A673 (cell line): ENCODE results near the gene PHF21A. TPM values are rescaled to one million over a fixed set of nuclear protein-coding genes. Genes with fewer than 3 reads are reported as not detected.

Source experiments
- BruUV-seq: library from RNA; stranded (reverse); fragments of 400-500 nt; replicated peaks from 2 replicates; lab custom pipeline; 2021; lab: Mats Ljungman, UMichigan
- CTCF ChIA-PET: fragments of 300-600 bp; sonication (Branson Sonifier 250); formaldehyde crosslinking; loops from one replicate; lab custom pipeline; 2022; ENCODE audit warnings: antibody characterized with exemption; lab: Charles Lee
- POLR2A ChIA-PET: fragments of 300-600 bp; sonication (Branson Sonifier 250); formaldehyde crosslinking; loops from one replicate; lab custom pipeline; 2022; ENCODE audit warnings: antibody characterized with exemption; ENCODE audit not compliant: low non-redundant PET; lab: Charles Lee
- DNase-seq: peaks from one replicate; pipeline ENCODE4 v3.0.0-alpha.2; 2015; ENCODE audit warnings: low spot score
- H3K27ac ChIP-seq: fragments of 200-600 bp; sonication (generic); 2 replicates; pipeline ENCODE4 v1.5.1; 2016; ENCODE audit warnings: mixed run types, low read depth, mild to moderate bottlenecking, mixed read lengths, antibody characterized with exemption, low read length; ENCODE audit not compliant: poor library complexity, severe bottlenecking
- H3K27me3 ChIP-seq: fragments of 200-600 bp; sonication (generic); replicated peaks from 2 replicates; pipeline ENCODE4 v1.6.1; 2017; ENCODE audit warnings: mixed run types, low read depth, mild to moderate bottlenecking, mixed read lengths, antibody characterized with exemption, low read length; ENCODE audit not compliant: insufficient read depth, poor library complexity
- H3K36me3 ChIP-seq: fragments of 200-600 bp; sonication (generic); 2 replicates; pipeline ENCODE4 v1.6.1; 2016; ENCODE audit warnings: mixed run types, mild to moderate bottlenecking, mixed read lengths, antibody characterized with exemption, low read length; ENCODE audit not compliant: insufficient read depth, poor library complexity, severe bottlenecking
- H3K4me1 ChIP-seq: fragments of 200-600 bp; sonication (generic); 2 replicates; pipeline ENCODE4 v1.6.1; 2017; ENCODE audit warnings: mixed run types, mild to moderate bottlenecking, mixed read lengths, antibody characterized with exemption, low read length; ENCODE audit not compliant: insufficient read depth, poor library complexity, severe bottlenecking
- H3K4me3 ChIP-seq: fragments of 200-600 bp; sonication (generic); 2 replicates; pipeline ENCODE4 v1.5.1; 2016; ENCODE audit warnings: low read depth, mixed run types, mild to moderate bottlenecking, mixed read lengths, low read length; ENCODE audit not compliant: poor library complexity, severe bottlenecking
- H3K9me3 ChIP-seq: fragments of 200-600 bp; sonication (generic); 2 replicates; pipeline ENCODE4 v1.6.1; 2016; ENCODE audit warnings: mixed run types, low read depth, mild to moderate bottlenecking, mixed read lengths, antibody characterized with exemption, low read length; ENCODE audit not compliant: poor library complexity, severe bottlenecking
- EZH2 ChIP-seq: fragments of 200-600 bp; sonication (generic); IDR thresholded peaks from 2 replicates; pipeline ENCODE4 v1.6.1; 2017; ENCODE audit warnings: borderline replicate concordance, low read depth, mild to moderate bottlenecking, mixed read lengths, antibody characterized with exemption, low read length; ENCODE audit not compliant: poor library complexity, severe bottlenecking
- intact Hi-C: fragments of 100-400 bp; cut with micrococcal nuclease; formaldehyde crosslinking; loops from one replicate; pipeline ENCODE4 v1.10.0; 2022; ENCODE audit not compliant: unreplicated experiment
- total RNA-seq: library from RNA; stranded (reverse); gene quantifications from 2 replicates; pipeline ENCODE4 v1.2.3, GENCODE V29; 2021
- TF ChIP-seq, protein P1 (sequence below): fragments of 300-800, 200-600 bp; sonication (generic); conservative IDR thresholded peaks from 2 replicates; pipeline ENCODE4 v1.5.1; 2017; ENCODE audit warnings: low read depth, mild to moderate bottlenecking, antibody characterized with exemption, low read length, moderate library complexity, mixed read lengths

The PHF21A gene
- total RNA-seq, 1 experiment from 2014 or later: 77.2 TPM

DNA sequence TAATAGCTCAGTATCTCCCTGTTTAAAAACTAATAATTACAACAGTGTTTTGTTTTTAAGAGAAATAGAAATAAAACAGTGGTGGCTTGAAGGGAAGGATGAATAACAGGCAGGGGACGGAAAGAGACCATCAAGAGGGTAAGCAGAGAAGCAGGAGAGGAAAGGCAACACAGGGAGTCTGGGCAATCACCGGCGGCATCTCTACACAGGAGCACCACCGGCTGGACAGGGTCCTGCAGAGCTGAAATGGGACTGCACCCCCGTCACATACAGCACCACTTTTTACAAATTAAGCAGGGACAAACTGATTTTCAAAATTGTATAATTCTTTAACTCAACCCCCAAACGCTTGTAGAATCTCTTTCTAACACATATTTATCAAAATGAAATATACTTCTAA lies 18.4 kb downstream of the PHF21A start:
- H3K4me3 ChIP-seq: no peak overlapping the region
- peaks cover 72% of the 10 kb centered on the region for H3K4me1 ChIP-seq
- no TSS peak for BruUV-seq
- H3K9me3 ChIP-seq: no peaks in the 10 kb centered on the region
- no peak for TF ChIP-seq EZH2
- TF ChIP-seq, protein P1, sequence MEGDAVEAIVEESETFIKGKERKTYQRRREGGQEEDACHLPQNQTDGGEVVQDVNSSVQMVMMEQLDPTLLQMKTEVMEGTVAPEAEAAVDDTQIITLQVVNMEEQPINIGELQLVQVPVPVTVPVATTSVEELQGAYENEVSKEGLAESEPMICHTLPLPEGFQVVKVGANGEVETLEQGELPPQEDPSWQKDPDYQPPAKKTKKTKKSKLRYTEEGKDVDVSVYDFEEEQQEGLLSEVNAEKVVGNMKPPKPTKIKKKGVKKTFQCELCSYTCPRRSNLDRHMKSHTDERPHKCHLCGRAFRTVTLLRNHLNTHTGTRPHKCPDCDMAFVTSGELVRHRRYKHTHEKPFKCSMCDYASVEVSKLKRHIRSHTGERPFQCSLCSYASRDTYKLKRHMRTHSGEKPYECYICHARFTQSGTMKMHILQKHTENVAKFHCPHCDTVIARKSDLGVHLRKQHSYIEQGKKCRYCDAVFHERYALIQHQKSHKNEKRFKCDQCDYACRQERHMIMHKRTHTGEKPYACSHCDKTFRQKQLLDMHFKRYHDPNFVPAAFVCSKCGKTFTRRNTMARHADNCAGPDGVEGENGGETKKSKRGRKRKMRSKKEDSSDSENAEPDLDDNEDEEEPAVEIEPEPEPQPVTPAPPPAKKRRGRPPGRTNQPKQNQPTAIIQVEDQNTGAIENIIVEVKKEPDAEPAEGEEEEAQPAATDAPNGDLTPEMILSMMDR: no peak
- intact Hi-C loops: no loop called here
- no peaks in the 10 kb centered on the region for H3K36me3 ChIP-seq
- ChIA-PET CTCF (no interaction called here), POLR2A (no interaction called here)
- DNase-seq: no peak
- H3K27me3 ChIP-seq: no peaks in the 10 kb centered on the region
- no peak overlapping the region for H3K27ac ChIP-seq

DNA sequence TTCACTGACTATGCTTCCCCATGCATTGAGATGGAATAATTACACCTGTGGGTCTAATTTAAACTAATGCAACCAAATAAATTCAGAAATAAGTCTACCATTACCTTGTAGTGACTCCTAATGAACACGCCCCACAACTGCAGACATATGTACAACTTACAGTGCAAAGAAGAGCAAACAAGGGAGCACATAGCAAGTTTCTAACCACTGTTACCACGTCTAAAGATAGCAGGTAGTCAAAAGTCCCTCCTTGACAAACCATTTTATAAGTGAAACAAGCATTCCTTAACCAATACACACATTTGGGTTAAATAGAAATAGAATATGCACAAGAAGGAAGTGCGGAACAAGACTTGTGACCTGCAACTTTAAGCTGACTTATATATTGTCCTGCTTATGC lies 20.6 kb downstream of the PHF21A start:
- Histone ChIP-seq H3K27ac (peak overlapping the region; percentile 3), H3K4me3 (no peak overlapping the region), H3K36me3 (no peaks in the 10 kb centered on the region), H3K27me3 (no peaks in the 10 kb centered on the region), H3K4me1 (peaks cover 52% of the 10 kb centered on the region), H3K9me3 (no peaks in the 10 kb centered on the region)
- ChIA-PET POLR2A (interaction anchor here (0.8 kb wide), 1 partner anchor 76 kb away, joined by 3 read pairs; no protein-coding TSS in a partner anchor), CTCF (no interaction called here)
- no TSS peak for BruUV-seq
- intact Hi-C loops: no loop called here
- no peak for DNase-seq
- TF ChIP-seq EZH2: no peak
- TF ChIP-seq, protein P1: no peak

DNA sequence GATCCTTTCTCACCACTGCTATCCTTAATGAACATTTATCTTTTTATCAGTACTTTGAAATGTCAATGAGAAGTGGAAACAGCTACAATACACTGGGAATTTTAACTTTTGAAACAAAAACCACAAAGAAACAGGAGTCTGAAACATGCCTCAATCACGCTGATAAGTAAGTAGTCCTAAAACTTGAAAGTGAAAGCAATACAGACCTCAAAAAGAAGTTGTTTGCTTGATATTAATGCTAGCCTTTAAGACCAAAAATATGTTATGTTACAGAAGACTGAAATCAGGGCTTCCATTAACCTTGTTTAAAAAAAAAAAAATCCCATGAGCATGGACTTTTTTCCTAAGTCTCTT lies 21.3 kb downstream of the PHF21A start:
- Histone ChIP-seq H3K27ac (peak overlapping the region; percentile 74), H3K9me3 (no peaks in the 10 kb centered on the region), H3K4me3 (peak overlapping the region; percentile 5), H3K36me3 (no peaks in the 10 kb centered on the region), H3K4me1 (peaks cover 45% of the 10 kb centered on the region), H3K27me3 (no peaks in the 10 kb centered on the region)
- CTCF ChIA-PET: interaction anchor here (0.7 kb wide), 2 partner anchors 13 to 401 kb away, joined by 3 read pairs; no protein-coding TSS in a partner anchor
- DNase-seq: no peak
- BruUV-seq: no TSS peak
- POLR2A ChIA-PET: interaction anchor here (0.7 kb wide), 2 partner anchors 43 to 191 kb away, joined by 3 read pairs; no protein-coding TSS in a partner anchor
- intact Hi-C loops: loop anchor here (5.0 kb wide), 1 partner anchor 48 kb away; no protein-coding TSS in a partner anchor
- no peak for TF ChIP-seq EZH2
- TF ChIP-seq, protein P1: no peak
